Upper lobe of right lung (tissue), 1 donor: Measurements from ENCODE around the gene FGF8. TPM values are rescaled to one million over a fixed set of nuclear protein-coding genes. Genes with fewer than 3 reads are reported as not detected.

Experiments used
- ATAC-seq: fragments of 200-7000 bp; cut with Tn5 transposase; one replicate; pipeline ENCODE4 v1.9.1; 2020; ENCODE audit warnings: mild to moderate bottlenecking, moderate library complexity
- DNase-seq: peaks from one replicate; pipeline ENCODE4 v3.0.0-alpha.2; 2020
- H3K27ac ChIP-seq: fragments of 200-600 bp; one replicate; pipeline ENCODE4 v1.8.0; 2022
- H3K27me3 ChIP-seq: fragments of 200-600 bp; one replicate; pipeline ENCODE4 v1.8.0; 2022; ENCODE audit warnings: mild to moderate bottlenecking
- H3K36me3 ChIP-seq: fragments of 200-600 bp; one replicate; pipeline ENCODE4 v1.8.0; 2022
- H3K4me1 ChIP-seq: fragments of 200-600 bp; one replicate; pipeline ENCODE4 v1.8.0; 2022
- H3K4me3 ChIP-seq: fragments of 200-600 bp; one replicate; pipeline ENCODE4 v1.8.0; 2022; ENCODE audit warnings: mild to moderate bottlenecking
- H3K9me3 ChIP-seq: fragments of 200-600 bp; one replicate; pipeline ENCODE4 v1.8.0; 2022
- intact Hi-C: fragments of 100-400 bp; cut with DNase I; formaldehyde crosslinking; loops from one replicate; pipeline ENCODE4 v1.11.0; 2022
- total RNA-seq: library from RNA; stranded (reverse); fragmentation: NEBNext Ultra II Directional; extraction: Animal tissue kit (Norgen Biotek cat#: 25700); gene quantifications from one replicate; pipeline ENCODE4 v1.2.1, GENCODE V29; 2021
- TF ChIP-seq, protein P1 (sequence below): fragments of 200-600 bp; IDR thresholded peaks from one replicate; pipeline ENCODE4 v1.8.0; 2022; ENCODE audit warnings: antibody characterized with exemption
- donor health status: DM: no; HTN: yes; CAD: no; lungs with severe emphysema.

FGF8 gene
- total RNA-seq, 1 donor from 2014 or later = 1.2 TPM

DNA sequence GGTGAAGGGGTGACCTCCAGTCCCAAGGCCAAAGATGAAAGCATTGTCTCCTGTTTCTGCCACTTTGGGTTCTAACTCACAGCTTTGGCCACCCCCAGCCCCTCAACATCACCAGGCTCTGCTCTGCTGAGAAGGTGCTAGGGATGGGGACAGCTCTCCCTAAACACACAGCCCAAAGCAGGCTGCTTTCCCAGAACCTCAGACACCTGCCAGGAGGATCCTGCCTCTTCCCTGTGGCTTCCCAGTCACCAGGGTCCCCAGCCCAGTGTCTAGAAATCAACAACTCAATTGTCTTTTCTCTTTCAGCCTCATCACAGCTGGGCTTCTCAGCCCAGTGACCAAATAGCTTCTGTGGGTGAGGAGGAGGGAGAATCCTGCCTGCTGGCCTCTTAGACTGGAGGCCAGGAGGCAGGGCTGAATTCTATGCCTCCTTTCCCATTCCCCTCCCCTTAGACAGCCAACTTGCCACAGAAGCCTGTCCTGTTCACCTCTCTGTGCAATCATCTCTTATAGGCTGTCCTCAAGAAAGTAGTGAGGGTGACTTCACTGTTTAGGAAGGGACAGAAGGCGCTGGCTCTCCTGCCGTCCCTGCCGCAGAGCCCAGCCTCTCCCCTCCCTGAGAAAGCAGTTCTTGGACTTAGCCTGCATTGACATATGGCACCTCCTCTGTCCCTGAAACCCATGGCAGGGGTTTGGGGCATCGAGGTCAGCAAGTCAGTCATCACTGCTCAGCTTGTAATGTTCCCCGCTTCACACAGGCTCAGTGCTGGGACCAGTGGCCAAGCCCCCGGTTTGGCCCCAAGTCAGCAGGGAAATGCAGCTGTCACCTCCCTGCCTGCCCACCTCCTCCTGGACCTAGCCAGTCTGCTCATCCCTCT is 3.7 kb downstream of the FGF8 start:
- peaks cover 70% of the 10 kb centered on the region for H3K27me3 ChIP-seq
- DNase-seq = no peak

DNA sequence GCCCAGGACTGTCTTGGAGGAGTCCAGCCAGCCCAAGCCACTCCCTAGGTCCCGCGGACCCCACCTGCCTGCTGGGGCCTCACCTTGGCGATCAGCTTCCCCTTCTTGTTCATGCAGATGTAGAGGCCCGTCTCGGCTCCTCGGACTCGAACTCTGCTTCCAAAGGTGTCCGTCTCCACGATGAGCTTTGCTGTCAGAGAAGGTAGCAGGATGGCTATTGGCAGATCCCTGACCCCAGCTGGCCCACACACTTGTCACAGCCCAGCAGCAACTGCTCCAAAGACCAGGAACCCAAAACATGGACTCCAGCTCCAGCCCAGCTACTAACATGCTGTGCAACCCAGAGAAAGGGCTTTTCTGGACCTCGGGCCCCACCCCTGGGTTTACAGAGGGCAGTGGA is 4.5 kb downstream of the FGF8 start:
- ATAC-seq (no peak), DNase-seq (no peak)
- TF ChIP-seq, protein P1, sequence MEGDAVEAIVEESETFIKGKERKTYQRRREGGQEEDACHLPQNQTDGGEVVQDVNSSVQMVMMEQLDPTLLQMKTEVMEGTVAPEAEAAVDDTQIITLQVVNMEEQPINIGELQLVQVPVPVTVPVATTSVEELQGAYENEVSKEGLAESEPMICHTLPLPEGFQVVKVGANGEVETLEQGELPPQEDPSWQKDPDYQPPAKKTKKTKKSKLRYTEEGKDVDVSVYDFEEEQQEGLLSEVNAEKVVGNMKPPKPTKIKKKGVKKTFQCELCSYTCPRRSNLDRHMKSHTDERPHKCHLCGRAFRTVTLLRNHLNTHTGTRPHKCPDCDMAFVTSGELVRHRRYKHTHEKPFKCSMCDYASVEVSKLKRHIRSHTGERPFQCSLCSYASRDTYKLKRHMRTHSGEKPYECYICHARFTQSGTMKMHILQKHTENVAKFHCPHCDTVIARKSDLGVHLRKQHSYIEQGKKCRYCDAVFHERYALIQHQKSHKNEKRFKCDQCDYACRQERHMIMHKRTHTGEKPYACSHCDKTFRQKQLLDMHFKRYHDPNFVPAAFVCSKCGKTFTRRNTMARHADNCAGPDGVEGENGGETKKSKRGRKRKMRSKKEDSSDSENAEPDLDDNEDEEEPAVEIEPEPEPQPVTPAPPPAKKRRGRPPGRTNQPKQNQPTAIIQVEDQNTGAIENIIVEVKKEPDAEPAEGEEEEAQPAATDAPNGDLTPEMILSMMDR = no peak
- Histone ChIP-seq H3K36me3 (no peaks in the 10 kb centered on the region), H3K27ac (no peak overlapping the region), H3K4me1 (peaks cover 6% of the 10 kb centered on the region), H3K4me3 (no peak overlapping the region), H3K27me3 (peaks cover 67% of the 10 kb centered on the region), H3K9me3 (no peaks in the 10 kb centered on the region)
- intact Hi-C loops = no loop called here

More for the DNA sequence above, 3.7 kb downstream of the FGF8 start:
- Histone ChIP-seq H3K4me1 (peaks cover 6% of the 10 kb centered on the region), H3K36me3 (no peaks in the 10 kb centered on the region), H3K4me3 (no peak overlapping the region), H3K9me3 (no peaks in the 10 kb centered on the region), H3K27ac (no peak overlapping the region)
- intact Hi-C loops = no loop called here
- TF ChIP-seq, protein P1 = no peak
- ATAC-seq = no peak

DNA sequence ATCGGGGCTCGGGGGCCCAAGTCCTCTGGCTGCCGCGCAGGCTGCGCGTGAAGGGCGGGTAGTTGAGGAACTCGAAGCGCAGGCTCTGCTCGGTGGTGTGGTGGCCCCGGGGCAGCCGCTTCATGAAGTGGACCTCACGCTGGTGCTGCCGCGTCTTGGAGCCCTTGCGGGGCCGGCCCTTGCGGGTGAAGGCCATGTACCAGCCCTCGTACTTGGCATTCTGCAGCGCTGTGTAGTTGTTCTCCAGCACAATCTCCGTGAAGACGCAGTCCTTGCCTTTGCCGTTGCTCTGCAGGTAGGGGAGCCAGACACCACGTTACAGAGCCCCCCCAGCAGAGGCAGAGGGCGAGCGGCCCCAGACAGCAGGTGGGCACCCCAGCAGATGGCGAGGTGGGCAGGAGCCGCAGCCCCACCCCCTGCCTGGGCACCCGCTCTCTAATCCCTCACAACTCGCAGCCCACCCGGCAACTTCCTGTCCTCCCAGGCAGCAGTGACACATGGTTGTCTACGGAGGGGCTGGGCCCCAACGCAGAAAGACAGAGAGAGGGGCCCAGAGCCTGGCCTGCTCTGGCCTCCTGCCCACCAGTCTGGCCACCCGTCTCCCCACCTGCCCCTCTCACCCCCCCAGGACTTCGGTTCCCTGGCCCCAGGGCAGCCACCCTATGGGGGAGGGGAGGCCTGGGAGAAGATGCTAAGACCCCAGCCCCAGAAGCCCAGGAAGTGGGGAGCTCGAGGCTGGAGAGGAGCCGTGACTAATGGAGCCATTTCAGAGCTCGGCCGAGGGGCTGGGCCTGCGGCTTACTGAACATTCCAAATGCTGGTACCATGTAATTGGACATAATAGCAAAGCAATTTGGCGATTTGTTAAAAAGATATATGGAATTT is 5.3 kb downstream of the FGF8 start:
- Histone ChIP-seq H3K36me3 (no peaks in the 10 kb centered on the region), H3K4me3 (no peak overlapping the region), H3K4me1 (peaks cover 6% of the 10 kb centered on the region), H3K27ac (no peak overlapping the region), H3K9me3 (no peaks in the 10 kb centered on the region), H3K27me3 (peaks cover 63% of the 10 kb centered on the region)
- peak; percentile 63 for DNase-seq
- ATAC-seq = no peak
- TF ChIP-seq, protein P1 = no peak
- intact Hi-C loops = no loop called here

DNA sequence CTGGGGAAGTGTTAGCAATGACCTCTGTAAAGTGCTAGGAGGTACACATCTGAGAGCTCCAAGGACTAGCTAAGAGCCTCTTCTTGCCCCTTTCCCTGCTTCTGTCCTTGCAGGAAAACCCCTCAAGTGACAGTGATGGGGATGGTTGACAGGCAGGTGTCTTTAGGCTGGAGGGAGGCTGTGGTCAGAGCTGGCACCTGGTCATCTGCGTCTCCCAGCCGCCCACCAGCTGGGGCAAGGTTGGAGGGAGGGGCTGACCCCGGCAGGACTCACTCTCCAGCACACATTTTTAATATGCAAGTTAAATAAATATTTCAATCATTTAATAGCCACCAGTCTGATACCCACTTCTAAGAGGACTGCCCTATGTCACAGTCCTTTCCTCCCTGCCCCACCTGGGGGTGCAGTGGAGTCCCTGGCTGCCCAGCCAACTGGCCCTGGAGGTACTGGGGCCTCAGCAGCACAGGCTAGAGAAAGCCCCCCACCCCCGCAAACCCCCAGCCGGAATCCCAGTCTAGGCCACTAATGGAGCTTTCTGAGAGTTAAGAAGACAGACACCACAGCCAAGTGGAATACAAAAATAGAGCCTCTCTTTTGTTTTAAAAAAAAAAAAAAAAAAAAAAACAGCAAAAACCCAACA is 6.3 kb downstream of the FGF8 start:
- DNase-seq = no peak
- ATAC-seq = no peak
- no peak overlapping the region for H3K4me3 ChIP-seq
- H3K27ac ChIP-seq = no peak overlapping the region
- H3K27me3 ChIP-seq = peaks cover 54% of the 10 kb centered on the region
- no peaks in the 10 kb centered on the region for H3K36me3 ChIP-seq
- intact Hi-C loops = no loop called here
- no peaks in the 10 kb centered on the region for H3K9me3 ChIP-seq
- no peaks in the 10 kb centered on the region for H3K4me1 ChIP-seq
- TF ChIP-seq, protein P1 = no peak

DNA sequence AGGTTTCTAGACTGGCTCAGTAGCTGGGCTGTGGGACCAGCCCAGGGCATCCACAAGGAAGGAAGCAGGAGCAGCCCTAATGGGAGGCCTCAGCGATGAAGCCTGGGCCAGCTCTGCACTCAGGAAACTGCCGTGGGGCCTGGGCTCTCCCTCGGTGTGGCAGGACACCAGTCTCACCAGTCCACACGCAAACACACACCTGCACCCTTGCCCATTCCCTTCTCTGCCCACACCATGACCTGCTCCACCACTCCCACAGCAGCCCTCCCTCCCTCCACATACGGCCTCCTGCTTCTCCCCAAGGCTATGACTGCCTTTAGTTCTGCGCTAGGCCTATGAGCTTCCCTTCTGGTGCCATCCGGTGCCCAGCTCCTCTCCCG is 7.1 kb downstream of the FGF8 start:
- no peak overlapping the region for H3K27ac ChIP-seq
- DNase-seq = peak; percentile 19
- no peak overlapping the region for H3K4me3 ChIP-seq
- TF ChIP-seq, protein P1 = no peak
- no peaks in the 10 kb centered on the region for H3K4me1 ChIP-seq
- no peak for ATAC-seq
- H3K27me3 ChIP-seq = peaks cover 45% of the 10 kb centered on the region
- intact Hi-C loops = no loop called here
- H3K9me3 ChIP-seq = no peaks in the 10 kb centered on the region
- H3K36me3 ChIP-seq = no peaks in the 10 kb centered on the region
